Right atrium auricular region (tissue), 2 donors: ENCODE results near the gene AP3D1. TPM values are rescaled to one million over a fixed set of nuclear protein-coding genes. Genes with fewer than 3 reads are reported as not detected.

Experiments
- DNase-seq: peaks from one replicate; pipeline ENCODE4 v3.0.0-alpha.2; 2019; ENCODE audit warnings: low spot score
- H3K27ac ChIP-seq, 2 donors: fragments of 200-600 bp; sonication (generic); 1 replicate in 1 of 2; 2 replicates in 1 of 2; pipeline ENCODE4 v1.5.1; 2016 to 2019
- H3K27me3 ChIP-seq, 2 donors: fragments of 200-600 bp; sonication (generic); one replicate each; pipeline versions ENCODE4 v1.5.1 to v1.6.0; 2017 to 2019
- H3K36me3 ChIP-seq: fragments of 200-600 bp; sonication (generic); one replicate; pipeline ENCODE4 v1.5.1; 2016
- H3K4me1 ChIP-seq, 2 donors: fragments of 200-600 bp; sonication (generic); one replicate each; pipeline versions ENCODE4 v1.5.1 to v1.6.0; 2017 to 2019
- H3K4me3 ChIP-seq, 2 donors: fragments of 200-600 bp; sonication (generic); 1 replicate in 1 of 2; 2 replicates in 1 of 2; pipeline ENCODE4 v1.5.1; 2017 to 2019; ENCODE audit warnings: mild to moderate bottlenecking in 1 of 2, moderate library complexity in 1 of 2
- H3K9me3 ChIP-seq, 2 donors: fragments of 200-600 bp; sonication (generic); one replicate each; pipeline ENCODE4 v1.5.1; 2019
- CTCF ChIP-seq, 2 donors: fragments of 200-600 bp; sonication (generic); IDR thresholded peaks; one replicate each; pipeline ENCODE4 v1.5.1; 2019; ENCODE audit warnings: antibody characterized with exemption in 2 of 2
- total RNA-seq, 2 donors: library from RNA; depleted of rRNA; stranded (reverse); fragments of >200 nt; gene quantifications; one replicate each; pipeline ENCODE4 v1.1.0, GENCODE V29; 2016

Gene AP3D1
- total RNA-seq, 2 donors from 2014 or later: 82.7 to 95.8 TPM

- H3K4me1 ChIP-seq: peaks cover 0 to 50% of the 10 kb centered on the region in 2 donors
Measured at GRCh38 chr19:2180114-2180513, 28.7 kb upstream of the AP3D1 start.

GRCh38 chr19:2179095-2179494 is 27.7 kb upstream of the AP3D1 start:
- no peaks in the 10 kb centered on the region for H3K9me3 ChIP-seq
- H3K27me3 ChIP-seq: no peaks in the 10 kb centered on the region
- no peak overlapping the region for H3K27ac ChIP-seq
- no peak for TF ChIP-seq CTCF (IDR thresholded peaks at IDR 0.05)
- DNase-seq: no peak
- H3K4me1 ChIP-seq: peaks cover 0 to 39% of the 10 kb centered on the region in 2 donors
- H3K4me3 ChIP-seq: no peak overlapping the region
- H3K36me3 ChIP-seq: peaks cover 14% of the 10 kb centered on the region

More at GRCh38 chr19:2180114-2180513, 28.7 kb upstream of the AP3D1 start:
- no peaks in the 10 kb centered on the region for H3K27me3 ChIP-seq
- H3K4me3 ChIP-seq: no peak overlapping the region
- no peak for DNase-seq
- TF ChIP-seq CTCF (IDR thresholded peaks at IDR 0.05): no peak
- no peak overlapping the region for H3K27ac ChIP-seq
- H3K9me3 ChIP-seq: no peaks in the 10 kb centered on the region
- peaks cover 14% of the 10 kb centered on the region for H3K36me3 ChIP-seq

- Histone ChIP-seq H3K27me3 (no peaks in the 10 kb centered on the region), H3K27ac (peak overlapping the region; percentile 42 to 51), H3K36me3 (no peaks in the 10 kb centered on the region), H3K4me3 (no peak overlapping the region), H3K9me3 (no peaks in the 10 kb centered on the region), H3K4me1 (peaks cover 0 to 55% of the 10 kb centered on the region in 2 donors)
- no peak for DNase-seq
- TF ChIP-seq CTCF (IDR thresholded peaks at IDR 0.05): no peak
Measured at GRCh38 chr19:2176337-2176994, 25.1 kb upstream of the AP3D1 start.

- H3K27me3 ChIP-seq: no peaks in the 10 kb centered on the region
- no peaks in the 10 kb centered on the region for H3K9me3 ChIP-seq
- DNase-seq: no peak
- peaks cover 0 to 55% of the 10 kb centered on the region in 2 donors for H3K4me1 ChIP-seq
- no peak for TF ChIP-seq CTCF (IDR thresholded peaks at IDR 0.05)
- H3K27ac ChIP-seq: peak overlapping the region; percentile 42 to 51
- H3K36me3 ChIP-seq: no peaks in the 10 kb centered on the region
- H3K4me3 ChIP-seq: no peak overlapping the region
Measured at GRCh38 chr19:2175742-2176141, 24.4 kb upstream of the AP3D1 start.

GRCh38 chr19:2173767-2174577 is 22.6 kb upstream of the AP3D1 start:
- Histone ChIP-seq H3K27ac (no peak overlapping the region), H3K9me3 (no peaks in the 10 kb centered on the region), H3K27me3 (no peaks in the 10 kb centered on the region), H3K4me1 (peaks cover 0 to 62% of the 10 kb centered on the region in 2 donors), H3K4me3 (no peak overlapping the region), H3K36me3 (no peaks in the 10 kb centered on the region)
- DNase-seq: no peak
- TF ChIP-seq CTCF (IDR thresholded peaks at IDR 0.05): no peak
